Amygdala (tissue), 56 donors: ENCODE data around the gene LRRC28.

Source experiments
- DNase-seq, 56 donors: peaks; one replicate each; lab custom pipeline; 2025; lab: John Stamatoyannopoulos, UW

LRRC28 gene

GRCh38 chr15:99248000-99248715, 3.1 kb upstream of the LRRC28 start:
- no peak for DNase-seq

- DNase-seq, result peak in 18 of 56 donors; percentile 2 to 64 (median 14)
Measured at GRCh38 chr15:99249270-99249841, 1.9 kb upstream of the LRRC28 start, which contains the start of gene TTC23. Gene TTC23 (minus strand): TSS chr15:99249581. CDS start chr15:99228712, 20,869 bp downstream.

- DNase-seq, result no peak
Measured at GRCh38 chr15:99250001-99250400, 1.3 kb upstream of the LRRC28 start.

GRCh38 chr15:99250494-99250856, 806 bp upstream of the LRRC28 start:
- no peak for DNase-seq

GRCh38 chr15:99252326-99252725, 1.0 kb downstream of the LRRC28 start:
- no peak for DNase-seq

GRCh38 chr15:99253381-99254090, 2.3 kb downstream of the LRRC28 start:
- no peak for DNase-seq

- no peak for DNase-seq
Measured at GRCh38 chr15:99257107-99257750, 5.9 kb downstream of the LRRC28 start.

GRCh38 chr15:99264125-99264524, 12.8 kb downstream of the LRRC28 start:
- DNase-seq, result no peak

- DNase-seq, result no peak
Measured at GRCh38 chr15:99265541-99266070, 14.3 kb downstream of the LRRC28 start.

- DNase-seq, result no peak
Measured at GRCh38 chr15:99267957-99268356, 16.7 kb downstream of the LRRC28 start.

GRCh38 chr15:99268431-99268830, 17.1 kb downstream of the LRRC28 start:
- DNase-seq, result no peak

GRCh38 chr15:99273801-99274200, 22.5 kb downstream of the LRRC28 start:
- DNase-seq, result no peak

- DNase-seq, result no peak
Measured at GRCh38 chr15:99275061-99275460, 23.8 kb downstream of the LRRC28 start.

GRCh38 chr15:99275525-99276128, 24.3 kb downstream of the LRRC28 start:
- DNase-seq, result no peak

- no peak for DNase-seq
Measured at GRCh38 chr15:99279290-99279689, 28.0 kb downstream of the LRRC28 start.

GRCh38 chr15:99279827-99280226, 28.5 kb downstream of the LRRC28 start:
- no peak for DNase-seq

- DNase-seq, result no peak
Measured at GRCh38 chr15:99282121-99282520, 30.8 kb downstream of the LRRC28 start.

- DNase-seq, result no peak
Measured at GRCh38 chr15:99282586-99282985, 31.3 kb downstream of the LRRC28 start.

GRCh38 chr15:99283717-99284116, 32.4 kb downstream of the LRRC28 start:
- no peak for DNase-seq

- DNase-seq, result no peak
Measured at GRCh38 chr15:99291643-99292042, 40.4 kb downstream of the LRRC28 start.

- no peak for DNase-seq
Measured at GRCh38 chr15:99295840-99296239, 44.6 kb downstream of the LRRC28 start.
